NCI-H345 treated with DMSO at 0.1 percent for 48 hours (cell line): ENCODE measurements around the gene HOMEZ.
"Not testable (repeated sequence)": the region's sequence is repeated elsewhere in the genome, so short reads cannot be mapped to it uniquely, and the experiment has no call there.

Experiments
- DNase-seq: peaks from one replicate; lab custom pipeline; 2025; ENCODE audit not compliant: unreplicated experiment; lab: John Stamatoyannopoulos, UW

HOMEZ gene

DNA sequence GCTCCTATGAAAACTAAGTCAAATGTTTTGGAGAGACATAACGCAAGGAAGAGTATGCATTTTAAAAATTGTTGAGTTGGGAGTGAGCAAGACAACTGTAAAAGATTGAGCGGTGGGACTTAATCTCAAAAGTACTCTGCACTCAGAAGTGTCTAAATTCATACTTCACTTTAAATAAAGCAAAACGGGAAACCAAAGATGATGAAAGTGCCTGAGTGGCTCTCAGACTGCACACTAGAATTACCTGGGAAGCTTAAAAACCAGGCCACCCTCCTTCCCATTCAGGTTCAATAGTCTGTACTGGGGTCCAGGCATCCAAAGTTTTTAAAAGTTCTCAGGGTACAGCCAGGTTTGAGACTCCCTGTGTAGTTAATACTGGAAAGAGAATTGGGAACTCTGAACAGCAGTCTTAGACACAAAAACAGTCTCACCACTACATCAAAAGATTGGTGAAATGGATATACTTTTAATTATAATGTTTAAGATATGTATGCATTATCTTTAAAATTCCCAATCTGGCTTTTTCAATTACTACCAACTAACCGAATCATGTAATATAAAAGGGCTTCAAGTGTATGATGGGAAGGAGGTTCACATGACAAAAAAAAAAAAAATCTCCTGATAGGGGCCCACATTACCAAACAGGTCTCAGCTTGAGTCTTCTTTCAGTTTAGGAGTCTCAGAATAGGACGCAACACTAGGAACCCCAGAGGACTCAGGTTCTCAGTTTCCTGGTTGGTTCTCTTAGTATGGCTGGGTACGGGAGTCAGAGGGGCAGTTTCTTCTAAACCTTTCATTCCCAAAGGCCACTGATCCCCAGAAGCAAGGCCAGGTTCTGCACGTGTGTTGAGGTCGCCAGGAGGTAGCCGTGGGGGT, 1.0 kb downstream of the HOMEZ start:
- DNase-seq, result no peak

GRCh38 chr14:23281247-23281646, 4.7 kb downstream of the HOMEZ start:
- no peak for DNase-seq

DNA sequence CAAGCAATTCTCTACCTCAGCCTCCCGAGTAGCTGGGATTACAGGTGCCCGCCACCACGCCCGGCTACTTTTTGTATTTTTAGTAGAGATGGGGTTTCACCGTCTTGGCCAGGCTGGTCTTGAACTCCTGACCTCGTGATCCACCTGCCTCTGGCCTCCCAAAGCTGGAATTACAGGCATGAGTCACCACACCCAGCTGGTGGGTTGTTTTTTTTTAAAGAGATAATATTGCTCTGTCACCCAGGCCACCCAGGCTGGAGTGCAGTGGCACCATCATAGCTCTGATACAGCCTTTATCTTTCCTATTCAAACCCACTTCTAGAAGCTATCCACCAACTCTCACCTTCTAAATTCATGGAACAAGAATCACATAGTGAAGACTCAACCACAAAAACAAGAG, 8.0 kb downstream of the HOMEZ start:
- not testable (repeated sequence) for DNase-seq

DNA sequence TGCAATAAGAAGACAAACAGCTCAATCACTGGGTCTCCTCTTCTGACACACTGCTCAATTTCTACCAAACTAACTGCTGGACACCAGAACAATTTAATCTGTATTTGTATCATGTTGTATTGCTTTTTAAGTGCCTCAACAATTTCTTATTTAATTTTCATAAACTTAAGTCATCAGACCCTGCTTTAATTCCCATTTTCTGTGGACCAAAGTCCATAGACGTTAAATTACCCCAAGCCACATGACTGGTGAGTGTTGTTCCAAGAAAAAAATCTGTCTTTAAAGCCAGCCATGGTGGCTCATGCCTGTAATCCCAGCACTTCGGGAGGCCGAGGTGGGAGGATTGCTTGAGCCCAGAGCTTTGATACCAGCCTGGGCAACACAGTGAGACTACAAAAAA, 8.7 kb downstream of the HOMEZ start:
- DNase-seq, result no peak

DNA sequence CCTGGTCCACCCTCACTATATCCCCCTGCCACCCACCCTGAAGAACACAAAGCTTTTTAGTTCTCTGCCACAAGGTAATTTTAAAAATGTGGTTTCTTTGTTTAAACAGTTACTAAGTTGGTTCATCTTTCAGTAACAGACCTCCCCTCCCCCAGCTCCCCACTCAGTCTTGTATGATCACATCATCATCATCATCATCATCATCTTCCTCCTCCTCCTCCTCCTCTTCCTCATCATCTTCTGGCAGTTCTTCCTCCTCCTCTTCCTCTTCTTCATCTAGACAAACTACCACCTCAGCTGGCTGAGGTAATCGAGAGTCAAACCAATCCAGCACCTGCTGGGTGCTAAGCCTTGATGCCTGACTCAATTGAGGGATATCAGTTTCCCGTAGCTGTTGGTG, 10.5 kb downstream of the HOMEZ start:
- no peak for DNase-seq

DNA sequence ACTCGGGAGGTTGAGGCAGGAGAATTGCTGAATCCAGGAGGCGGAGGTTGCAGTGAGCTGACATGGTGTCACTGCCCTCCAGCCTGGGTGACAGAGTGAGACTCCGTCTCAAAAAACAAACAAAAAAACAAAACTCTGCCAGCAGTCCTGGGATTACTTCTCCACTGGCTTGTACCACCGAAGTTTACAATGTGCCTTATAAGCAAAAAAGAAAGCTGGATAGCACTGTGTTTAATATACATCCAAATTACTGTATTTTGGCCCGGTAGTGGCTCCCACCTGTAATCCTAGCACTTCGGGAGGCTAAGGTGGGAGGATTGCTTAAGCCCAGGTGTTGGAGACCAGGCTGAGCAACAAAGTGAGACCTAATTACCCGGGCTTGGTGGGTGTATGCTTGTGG, 16.7 kb downstream of the HOMEZ start:
- DNase-seq, result no peak

GRCh38 chr14:23260849-23261248, 25.1 kb downstream of the HOMEZ start:
- DNase-seq, result not testable (repeated sequence)

- no peak for DNase-seq
These were observed 26.5 kb downstream of the HOMEZ start for GRCh38 chr14:23259426-23259825.

DNA sequence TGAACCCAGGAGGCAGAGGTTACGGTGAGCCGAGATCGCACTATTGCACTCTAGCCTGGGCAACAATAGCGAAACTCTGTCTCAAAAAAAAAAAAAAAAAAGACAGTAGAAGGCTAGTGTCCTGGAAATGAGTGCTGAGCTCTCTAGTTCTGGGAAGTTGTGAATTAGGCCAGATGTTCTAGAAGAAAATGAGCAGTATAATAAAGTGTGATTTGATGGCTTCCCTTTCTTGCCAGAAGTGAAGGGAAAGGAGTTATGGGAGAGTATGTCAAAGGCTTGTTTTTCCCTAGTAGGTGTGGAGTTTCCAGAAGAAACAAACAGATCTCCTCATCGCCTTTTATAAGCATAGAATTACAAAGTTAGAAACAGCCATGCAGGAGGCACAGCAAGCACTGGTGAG, 27.7 kb downstream of the HOMEZ start:
- DNase-seq, result no peak

- no peak for DNase-seq
These were observed 33.3 kb downstream of the HOMEZ start for GRCh38 chr14:23252420-23253333.

DNA sequence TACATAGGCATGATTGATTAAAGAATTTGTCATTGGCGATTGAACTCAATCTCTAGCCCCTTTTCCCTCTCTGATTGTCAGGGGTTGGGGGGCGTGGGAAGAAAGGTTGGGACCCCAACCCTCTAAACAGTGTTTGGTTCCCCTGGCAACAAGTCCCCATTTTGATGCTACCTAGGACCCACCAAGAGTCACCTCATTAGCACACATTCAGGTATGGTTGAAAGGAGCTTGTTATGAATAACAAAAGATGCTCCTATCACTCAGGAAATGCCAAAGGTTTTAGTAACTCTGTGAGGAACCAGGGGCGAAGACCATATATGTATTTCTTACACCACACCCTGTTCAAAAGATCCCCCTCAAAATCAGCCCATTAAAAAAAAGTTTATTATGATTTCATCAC, 33.9 kb downstream of the HOMEZ start:
- no peak for DNase-seq

- DNase-seq, result no peak
These were observed 36.1 kb downstream of the HOMEZ start for GRCh38 chr14:23249824-23250223.

GRCh38 chr14:23248601-23249000, 37.3 kb downstream of the HOMEZ start:
- no peak for DNase-seq

GRCh38 chr14:23245282-23245681, 40.6 kb downstream of the HOMEZ start:
- DNase-seq, result no peak

DNA sequence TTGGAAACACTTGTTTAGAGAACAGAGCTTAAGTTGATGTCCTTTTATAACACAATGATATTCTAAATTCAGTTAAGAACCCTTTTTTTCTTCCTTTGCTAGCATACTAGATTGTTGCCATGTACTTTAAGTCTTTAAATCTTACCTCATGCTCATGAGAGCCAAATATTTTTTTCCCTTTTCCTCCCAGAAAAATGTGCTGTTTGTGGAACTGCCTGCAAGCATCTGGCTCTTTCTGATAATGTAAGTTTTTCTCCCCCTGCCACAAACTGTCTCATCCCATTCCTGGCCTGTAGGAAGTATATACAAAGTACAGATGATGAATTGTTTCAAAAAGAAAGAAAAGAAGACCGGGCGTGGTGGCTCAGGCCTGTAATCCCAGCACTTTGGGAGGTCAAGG, 42.9 kb downstream of the HOMEZ start:
- no peak for DNase-seq

DNA sequence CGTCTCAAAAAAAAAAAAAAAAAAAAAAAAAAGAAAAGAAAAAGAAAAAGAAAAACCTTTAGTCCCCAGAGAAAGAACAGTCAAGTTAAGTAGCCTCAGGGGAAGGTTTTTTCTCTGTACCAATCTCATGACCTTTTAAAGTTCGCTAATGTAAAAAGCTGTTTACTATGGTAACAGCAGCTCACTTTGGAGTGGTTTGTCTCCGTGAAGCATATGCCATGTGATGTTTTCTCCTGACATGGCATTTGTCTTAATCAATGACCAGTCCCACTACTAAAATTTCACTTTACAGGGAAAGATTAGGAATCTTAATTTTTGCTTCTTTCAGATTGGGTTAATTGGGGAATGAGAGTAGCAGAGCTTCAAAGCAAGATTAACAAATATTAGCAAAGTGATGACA, 43.9 kb downstream of the HOMEZ start:
- no peak for DNase-seq

DNA sequence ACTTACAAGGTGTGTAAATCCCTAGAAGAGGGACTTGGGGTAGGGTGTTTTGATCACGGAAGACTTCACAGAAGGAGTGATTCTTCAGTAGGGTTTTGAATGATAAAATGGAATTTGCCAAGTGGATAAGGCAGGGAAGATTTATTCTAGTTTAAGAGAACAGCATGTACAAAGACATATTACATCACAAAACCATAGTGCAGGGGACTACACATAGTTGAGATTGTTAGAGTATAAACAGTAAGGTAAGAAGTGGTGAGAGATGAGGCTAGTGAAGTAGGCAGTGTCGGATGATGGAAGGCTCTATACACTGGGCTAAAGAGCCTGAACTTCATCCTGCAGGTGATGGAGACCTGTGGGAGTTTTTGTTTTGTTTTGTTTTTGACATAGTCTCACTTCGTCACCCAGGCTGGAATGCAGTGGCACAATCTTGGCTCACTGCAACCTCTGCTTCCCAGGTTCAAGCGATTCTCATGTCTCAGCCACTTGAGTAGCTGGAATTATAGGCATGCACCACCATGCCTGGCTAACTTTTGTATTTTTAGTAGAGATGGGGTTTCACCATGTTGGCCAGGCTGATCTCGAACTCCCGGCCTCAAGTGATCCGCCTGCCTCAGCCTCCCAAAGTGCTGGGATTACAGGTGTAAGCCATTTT, 44.7 kb downstream of the HOMEZ start:
- not testable (repeated sequence) for DNase-seq

GRCh38 chr14:23240661-23241060, 45.3 kb downstream of the HOMEZ start:
- no peak for DNase-seq

GRCh38 chr14:23237772-23238594, 47.9 kb downstream of the HOMEZ start, which contains the start of gene RNF212B:
Gene RNF212B, plus strand, starts transcription at chr14:23237936. Its CDS starts 2,410 bp downstream, at chr14:23240346.
- peak; percentile 72 for DNase-seq

DNA sequence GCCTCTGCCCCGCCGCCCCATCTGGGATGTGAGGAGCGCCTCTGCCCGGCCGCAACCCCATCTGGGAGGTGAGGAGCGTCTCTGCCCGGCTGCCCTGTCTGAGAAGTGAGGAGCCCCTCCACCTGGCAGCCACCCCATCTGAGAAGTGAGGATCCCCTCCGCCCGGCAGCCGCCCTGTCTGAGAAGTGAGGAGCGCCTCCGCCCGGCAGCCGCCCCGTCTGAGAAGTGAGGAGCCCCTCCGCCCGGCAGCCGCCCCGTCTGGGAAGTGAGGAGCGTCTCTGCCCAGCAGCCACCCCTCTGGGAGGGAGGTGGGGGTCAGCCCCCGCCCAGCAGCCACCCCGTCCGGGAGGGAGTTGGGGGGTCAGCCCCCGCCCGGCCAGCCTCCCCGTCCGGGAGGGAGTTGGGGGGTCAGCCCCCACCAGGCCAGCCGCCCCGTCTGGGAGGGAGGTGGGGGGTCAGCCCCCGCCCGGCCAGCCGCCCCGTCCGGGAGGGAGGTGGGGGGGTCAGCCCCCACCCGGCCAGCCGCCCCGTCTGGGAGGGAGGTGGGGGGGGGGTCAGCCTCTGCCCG, 53.6 kb downstream of the HOMEZ start:
- not testable (repeated sequence) for DNase-seq
